ENCODE measurements around the gene IFT172.

DNA sequence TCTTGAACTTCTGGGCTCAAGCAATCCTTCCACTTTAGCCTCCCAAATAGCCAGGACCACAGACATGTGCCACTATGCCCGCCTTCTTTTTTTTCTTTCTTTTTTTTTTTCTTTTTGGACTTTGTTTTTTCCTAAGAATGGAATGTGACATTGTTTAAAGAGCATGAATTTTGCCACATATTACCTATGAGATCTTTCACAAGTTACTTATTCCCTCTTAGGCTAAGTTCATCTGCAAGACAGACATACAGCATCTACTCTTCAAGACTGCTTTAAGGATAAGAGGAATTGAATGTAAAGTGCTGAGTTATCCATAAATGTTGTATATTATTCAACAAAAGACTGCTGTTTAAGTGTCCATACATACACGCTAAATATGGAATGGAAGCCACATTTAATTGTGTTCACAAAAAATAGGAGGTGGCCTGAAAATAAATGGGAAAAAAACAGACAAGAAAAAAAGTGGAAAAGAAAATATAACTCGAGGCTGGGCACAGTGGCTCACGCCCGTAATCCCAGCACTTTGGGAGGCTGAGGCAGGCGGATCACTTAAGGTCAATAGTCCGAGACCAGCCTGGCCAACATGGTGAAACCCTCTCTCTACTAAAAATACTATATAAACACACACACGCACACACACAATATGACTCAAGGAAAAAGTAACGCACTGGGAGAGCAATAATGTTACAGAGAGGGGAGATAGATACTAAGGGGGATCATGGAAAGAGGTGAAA, 77.0 kb downstream of the IFT172 start:
- TF ChIP-seq CTCF (IDR thresholded peaks at IDR 0.05), result no peak
- no peak for TF ChIP-seq POLR2A (IDR thresholded peaks at IDR 0.05)
